GM19455 (cell line): Measurements from ENCODE around the gene EBLN1.
A peak's percentile ranks its signal among the peaks of the same experiment; 100 is the strongest.

ENCODE experiments used
- ATAC-seq: cut with Tn5 transposase; IDR thresholded peaks from one replicate; pipeline ENCODE4 v1.9.1; 2021; ENCODE audit not compliant: unreplicated experiment

Gene EBLN1

DNA sequence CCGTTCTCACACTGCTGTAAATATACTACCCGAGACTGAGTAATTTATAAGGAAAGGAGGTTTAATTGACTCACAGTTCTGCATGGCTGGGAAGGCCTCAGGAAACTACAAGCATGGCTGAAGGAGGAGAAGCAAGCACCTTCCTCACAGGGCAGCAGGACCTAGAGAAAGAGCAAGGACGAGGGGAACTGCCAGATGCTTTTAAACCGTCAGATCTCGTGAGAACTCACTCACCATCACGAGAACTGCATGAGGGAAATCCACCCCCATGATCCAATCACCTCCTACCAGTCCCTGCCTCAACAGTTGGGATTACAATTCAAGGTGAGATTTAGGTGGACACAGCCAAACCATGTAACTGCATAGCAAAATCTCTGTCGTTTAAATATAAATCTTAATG lies at the start of gene EBLN1:
Gene EBLN1 (minus strand): TSS at position 174 of the 400 bp plus-strand sequence. CDS start 8,032 bp downstream, outside the sequence.
- no peak for ATAC-seq

DNA sequence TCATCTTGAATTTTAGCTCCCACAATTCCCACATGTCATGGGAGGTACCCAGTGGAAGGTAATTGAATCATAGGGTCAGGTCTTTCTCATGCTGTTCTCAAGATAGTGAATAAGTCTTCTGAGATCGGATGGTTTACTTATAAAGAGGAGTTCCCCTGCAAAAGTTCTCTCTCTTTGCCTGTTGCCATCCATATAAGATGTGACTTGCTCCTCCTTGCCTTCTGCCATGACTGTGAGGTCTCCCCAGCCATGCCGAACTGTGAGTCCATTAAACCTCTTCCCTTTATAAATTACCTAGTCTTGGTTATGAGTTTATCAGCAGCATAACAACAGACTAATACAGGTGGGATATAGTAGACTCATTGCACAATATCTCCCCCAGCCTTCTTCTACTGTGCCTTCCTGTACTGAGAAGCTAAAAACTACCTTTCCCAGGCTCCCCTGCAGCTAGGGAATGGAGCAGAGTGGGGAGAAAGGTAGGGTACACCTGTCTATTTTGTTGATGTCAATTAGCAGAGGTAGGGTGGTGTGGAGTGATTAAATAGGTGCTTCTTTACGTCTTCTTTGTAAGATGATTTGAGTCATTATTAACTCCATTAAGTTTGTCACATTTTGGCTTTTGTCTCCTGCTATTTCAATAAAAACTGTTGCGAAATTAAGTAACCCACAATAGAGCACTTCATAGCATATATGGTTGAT lies 48.2 kb upstream of the EBLN1 start:
- ATAC-seq: no peak

DNA sequence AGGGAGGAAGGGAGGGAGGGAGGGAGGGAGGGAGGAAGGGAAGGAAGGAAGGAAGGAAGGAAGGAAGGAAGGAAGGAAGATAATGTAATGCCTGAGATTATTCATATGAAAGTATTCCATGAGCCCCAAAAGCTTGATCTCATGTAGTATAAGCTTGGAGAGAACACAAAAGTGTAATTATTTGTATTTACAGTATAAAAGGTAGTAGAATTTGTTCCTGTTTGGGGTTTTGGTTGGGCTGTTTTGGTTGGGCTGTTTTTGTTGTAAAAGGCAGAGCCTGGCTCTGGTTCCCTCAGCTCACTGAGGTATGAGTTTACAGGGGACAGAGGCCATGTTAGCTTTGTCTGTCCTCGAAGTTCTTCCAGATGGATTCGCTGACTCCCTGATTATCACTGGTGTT lies 45.3 kb upstream of the EBLN1 start:
- no peak for ATAC-seq

DNA sequence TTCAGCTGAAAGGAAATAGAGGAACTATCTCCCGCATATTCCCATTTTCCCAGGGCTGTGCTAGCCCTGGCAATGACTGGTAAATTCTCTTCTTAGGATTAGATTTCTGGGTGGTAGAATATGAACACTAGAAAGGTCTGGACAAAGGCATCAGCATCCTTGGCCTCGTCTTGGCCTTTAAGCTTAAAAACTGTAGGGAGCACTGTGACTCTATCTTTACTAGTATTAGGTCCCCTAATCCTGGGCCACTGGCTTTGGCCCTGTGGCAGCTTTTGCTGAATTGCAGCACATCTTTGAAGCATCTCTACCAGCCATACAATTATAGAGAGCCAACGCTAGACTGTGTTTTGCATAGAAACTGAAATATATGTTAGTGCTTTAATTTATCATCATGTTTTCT lies 41.5 kb upstream of the EBLN1 start:
- no peak for ATAC-seq

DNA sequence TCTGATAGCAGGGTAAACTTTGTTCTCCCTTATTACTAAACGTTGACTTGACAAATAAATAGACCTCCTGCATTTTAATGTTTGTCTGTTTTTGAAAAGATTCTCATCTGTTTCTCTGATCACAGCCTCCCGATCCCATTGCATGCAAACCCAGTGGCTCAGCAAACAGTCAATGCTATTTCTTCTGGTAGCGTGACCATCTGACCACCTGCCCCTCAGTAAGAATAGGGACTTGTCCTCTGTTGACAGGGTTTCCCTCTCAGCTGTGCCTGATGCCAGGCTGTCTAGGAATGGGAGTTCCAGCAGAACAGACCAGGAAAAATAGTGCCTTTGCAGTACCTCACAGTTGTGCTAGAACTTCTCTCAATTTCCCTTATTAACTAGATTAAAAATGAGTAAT lies 40.7 kb upstream of the EBLN1 start:
- ATAC-seq: no peak

DNA sequence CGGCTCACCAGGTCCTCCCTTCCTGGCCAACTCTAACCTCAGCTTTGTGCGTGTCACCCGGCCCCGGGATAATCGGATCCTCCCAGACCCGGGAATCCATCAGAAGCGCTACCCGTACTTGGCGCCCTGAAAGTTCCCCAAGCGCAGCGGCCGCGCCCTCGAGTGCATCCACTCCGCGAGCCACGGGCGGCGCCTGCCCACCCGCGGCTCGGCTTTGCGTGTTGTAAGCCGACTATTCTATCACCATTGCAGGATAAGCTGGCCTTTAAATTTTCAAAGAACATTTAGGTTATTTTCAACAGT lies 35.7 kb upstream of the EBLN1 start:
- ATAC-seq: no peak

DNA sequence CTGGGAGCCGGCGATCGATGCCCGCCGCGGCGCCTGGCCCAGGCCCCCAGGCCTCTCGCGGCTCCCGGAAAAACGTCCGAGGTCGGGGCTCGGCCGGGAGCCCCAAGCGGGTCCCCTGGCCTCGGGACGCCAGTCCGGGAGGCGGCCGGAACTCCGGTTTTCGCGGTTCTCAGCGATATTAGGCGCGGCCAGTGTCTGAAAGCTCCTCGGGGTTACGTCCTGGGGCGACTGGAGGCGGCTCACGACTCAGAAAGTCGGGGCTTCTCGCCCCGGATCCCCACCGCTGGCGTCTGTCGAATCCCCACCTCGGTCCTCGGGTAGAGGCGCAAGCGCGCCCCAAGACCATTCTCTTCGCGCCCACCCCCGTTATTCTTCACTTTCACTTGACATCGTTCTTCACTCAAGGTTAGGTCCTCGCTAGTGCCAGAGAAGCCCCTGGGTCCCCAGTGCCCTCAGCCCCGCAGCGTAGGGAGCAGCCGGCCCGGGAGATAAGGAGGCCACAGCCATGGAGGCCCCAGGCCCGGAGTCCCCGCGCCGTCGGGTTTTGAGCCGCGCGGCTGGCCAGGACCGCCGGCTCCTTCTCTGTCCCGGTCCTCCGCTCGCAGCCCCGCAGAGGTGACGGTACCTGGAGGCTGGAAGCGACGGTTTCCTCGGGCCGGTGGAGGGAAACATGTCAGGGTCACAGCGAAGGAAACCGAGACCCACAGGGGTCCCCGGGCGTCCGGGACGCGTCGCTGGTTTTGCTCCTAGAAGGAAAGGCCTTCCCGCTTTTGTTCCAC lies 35.2 kb upstream of the EBLN1 start:
- ATAC-seq: peak; percentile 31

DNA sequence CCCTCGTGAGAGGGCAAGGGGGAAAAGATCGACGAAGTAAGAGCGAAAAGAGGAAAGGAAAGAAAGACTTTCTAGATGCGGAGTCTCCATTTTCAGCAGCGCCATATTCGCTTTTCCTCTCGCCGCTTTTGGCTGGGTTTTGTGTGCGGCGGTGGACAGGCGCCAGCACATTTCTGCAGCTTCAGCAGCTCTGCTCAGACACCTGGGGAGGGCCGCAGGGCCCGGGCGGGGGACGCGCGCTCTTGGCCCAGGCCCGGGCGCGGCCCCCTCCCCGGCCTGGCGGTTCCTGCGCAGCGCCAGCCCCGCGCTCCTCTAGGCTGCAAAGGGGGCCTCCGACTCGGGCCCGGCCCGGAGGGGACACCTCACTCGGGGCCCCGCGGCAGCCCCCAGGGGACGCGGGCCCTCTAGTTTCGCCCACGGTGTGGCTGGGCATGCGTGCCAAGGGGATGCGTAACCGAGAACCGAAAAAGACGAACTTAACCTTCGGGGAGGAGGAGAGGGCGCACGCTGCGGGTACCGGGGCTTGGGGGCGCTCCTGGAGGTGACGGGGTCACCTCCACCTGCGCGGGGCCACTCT lies 34.5 kb upstream of the EBLN1 start:
- ATAC-seq: peak; percentile 50

DNA sequence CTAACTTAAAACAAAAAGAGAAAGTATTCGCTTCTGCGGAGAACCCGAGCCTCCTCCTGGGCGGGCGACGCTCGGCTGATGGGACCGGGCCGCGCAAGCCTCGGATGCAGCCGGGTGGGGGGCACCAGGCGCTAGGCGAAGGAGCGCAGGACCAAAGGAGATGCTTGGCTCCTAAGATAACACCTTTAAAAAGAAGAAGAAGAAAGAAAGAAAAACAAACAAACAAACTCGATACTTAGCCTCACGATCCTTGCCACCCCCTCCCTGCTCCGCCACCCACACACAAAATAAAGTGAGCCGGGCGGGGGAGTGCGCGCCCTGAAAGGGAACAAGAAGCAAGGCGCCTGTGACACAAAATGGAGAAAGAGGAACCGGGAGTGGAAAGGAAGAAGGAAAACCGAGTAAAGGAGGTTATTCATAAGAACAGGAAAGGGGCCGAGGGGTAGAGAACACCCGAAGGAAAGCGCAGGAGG lies 34.0 kb upstream of the EBLN1 start:
- peak; percentile 64 for ATAC-seq

DNA sequence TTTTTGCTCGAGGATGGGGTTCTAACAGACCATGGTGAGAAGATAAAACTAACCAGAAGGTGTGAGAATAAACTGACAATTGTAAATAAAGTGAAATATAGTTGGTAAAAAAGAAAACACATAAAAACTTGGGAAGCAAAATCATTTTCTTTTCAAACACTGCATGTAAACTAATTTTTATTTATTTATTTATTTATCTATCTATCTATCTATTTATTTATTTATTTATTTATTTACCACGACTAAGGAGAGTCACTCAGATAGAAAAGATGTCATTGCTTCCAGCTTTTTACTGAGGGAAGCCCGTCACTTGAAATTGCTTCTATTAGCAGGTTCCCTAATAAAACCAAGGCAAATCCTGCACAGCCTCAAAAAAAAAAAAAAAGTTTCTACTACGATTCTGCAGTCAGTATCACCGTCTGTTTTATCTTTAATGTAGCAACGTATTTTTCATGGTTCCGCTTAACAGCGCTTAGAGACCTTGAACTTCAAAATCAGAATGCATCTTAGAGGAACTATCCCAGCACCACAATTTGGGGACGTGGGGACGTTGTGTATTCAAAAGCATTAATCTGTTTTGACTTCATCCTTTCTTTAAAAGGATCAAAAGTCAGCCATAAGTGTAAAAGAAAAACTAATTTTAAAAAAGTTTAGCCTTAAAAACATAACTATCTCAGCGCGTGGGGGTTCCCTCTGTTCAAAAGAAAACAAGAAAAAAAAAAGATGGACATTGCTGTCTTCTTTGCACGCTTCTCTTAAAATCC lies 33.3 kb upstream of the EBLN1 start:
- ATAC-seq: no peak

DNA sequence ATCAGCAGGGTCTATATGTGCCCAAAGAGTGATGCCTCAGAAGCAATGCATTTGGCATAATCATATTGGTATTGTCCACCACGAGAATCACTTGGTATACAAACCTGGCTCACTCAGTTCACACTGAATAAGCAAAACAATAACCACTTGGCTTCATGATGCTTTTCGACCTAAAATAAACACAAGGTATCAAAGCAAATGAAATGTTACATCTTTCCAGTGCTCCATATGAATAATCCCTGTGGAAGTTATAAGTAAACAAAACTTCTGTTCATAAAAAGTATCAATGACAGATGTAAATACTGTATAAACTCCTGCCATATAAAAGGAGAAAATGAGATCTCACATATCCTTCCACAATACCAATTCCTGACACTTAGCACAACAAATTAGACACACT lies 29.8 kb upstream of the EBLN1 start:
- ATAC-seq: no peak

DNA sequence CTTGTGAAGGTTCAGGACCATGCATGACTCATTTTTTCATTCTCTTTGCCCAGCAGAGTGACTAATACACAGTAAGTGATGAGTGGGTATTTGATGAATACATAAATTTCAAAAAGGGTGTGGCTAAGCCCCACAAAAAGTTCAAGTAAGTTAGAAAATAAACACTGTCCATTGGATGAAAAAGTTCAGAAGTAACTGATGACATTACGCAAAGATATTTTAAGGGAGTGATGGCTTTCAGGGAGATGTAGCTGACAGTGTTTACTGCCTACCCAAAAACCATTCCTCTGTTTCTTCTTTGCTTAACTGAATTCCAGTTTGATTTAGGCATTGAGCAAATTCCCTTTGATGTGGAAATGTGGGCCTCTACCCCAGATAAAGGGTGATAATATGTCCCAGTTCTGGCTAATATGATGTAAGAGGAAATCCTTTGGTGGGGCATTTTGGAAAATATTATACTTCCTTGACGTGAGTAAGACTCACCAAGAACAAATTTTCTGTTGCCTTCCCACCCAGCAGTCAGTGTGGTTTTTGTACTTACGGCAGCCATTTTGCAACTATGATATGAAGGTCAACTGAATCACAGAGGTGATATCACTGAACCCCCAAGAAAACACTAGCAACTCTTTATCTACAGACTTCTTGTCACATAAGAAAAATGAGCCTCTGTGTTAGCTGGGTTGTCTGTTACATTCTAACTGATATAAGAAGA lies 29.0 kb upstream of the EBLN1 start:
- ATAC-seq: no peak

DNA sequence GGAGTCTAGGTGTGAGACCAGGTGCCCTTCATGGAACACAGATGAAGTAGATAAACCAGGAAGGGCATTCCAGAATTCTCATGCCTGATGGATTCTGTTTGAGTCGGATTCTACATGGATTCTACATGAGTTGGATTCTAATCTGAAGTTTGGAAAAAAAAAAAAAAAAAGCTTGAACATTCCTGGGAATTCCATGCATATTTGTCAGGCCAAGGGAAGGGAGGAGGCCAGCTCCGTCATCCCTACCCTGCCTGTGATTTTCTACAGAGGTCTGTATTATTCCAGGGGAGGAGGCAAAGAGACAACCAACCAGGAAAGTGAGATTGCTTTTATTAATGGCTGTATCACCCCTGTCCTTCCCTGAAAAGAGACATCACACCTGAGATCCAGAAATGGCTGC lies 27.8 kb upstream of the EBLN1 start:
- no peak for ATAC-seq

DNA sequence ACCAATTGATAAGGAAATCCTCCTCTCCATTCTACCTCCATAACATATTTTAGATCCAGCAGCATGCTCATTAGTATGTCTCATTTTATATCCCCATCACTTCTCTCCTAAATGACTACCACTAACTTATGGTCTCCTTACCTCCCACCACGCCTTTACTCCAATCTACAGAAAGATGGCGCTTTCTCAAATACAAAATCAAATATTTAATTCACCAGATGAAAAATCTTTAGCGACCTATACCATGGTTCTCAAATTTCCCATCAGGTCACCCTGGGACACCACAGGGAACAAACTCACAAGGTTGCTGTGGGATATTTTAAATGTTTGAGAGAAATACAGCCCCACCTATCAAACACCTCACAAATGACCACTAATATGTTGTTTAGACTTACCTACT lies 27.0 kb upstream of the EBLN1 start:
- ATAC-seq: no peak

DNA sequence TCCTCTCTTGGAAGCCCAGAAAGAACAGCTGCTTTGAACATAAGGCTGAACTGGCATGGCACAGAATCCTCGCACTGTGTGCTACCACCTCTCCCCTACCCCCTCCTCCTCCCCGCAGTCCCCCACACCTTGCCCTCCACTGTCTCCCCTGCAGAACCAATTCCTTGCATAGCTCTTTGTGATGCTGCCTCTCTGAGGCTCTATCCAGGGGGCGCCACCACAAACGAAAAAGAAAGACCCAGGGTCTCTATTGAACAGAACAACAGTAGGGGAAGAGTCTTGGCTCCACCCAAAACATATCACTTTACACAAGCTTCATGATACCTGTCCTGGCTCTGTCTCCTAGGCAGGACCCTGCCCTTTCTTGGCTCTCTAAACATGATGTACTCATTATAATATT lies 26.2 kb upstream of the EBLN1 start:
- ATAC-seq: no peak

DNA sequence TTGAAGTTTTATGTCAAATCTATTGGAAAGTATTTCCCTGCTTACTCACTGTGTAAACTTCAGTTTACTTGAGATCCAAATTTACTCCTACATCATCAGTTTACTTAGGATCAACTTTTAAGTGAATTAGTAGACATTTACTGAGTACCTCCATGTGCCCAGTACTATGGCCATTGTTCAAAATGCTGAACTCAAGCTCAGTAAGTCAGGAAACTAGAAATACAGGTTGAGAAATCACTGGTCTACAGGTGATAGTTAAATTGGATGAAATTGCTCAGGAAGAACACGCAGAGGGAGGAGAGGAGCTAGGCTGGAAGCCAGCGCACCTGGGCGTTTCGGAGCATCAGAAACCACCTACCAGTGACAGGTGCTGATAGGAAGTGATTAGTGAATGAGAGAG lies 25.5 kb upstream of the EBLN1 start:
- ATAC-seq: no peak

DNA sequence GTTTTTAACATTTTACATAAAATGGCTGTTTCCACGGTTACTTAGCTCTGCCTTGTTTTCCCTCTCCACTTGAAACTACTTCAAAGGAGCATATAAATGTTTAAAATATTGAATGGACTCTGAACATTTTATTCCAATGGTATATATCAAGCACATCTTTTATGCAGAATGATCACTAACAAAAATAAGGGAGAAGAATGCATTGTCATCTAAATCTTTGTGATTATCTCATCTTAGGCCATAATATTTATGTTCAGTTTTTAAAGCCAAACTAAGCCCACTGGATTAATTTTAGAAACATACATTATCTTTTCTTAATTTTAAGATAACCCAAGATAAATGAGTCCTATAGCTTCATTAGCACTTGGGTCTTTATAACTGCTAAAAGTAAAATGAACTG lies 13.4 kb upstream of the EBLN1 start:
- no peak for ATAC-seq

DNA sequence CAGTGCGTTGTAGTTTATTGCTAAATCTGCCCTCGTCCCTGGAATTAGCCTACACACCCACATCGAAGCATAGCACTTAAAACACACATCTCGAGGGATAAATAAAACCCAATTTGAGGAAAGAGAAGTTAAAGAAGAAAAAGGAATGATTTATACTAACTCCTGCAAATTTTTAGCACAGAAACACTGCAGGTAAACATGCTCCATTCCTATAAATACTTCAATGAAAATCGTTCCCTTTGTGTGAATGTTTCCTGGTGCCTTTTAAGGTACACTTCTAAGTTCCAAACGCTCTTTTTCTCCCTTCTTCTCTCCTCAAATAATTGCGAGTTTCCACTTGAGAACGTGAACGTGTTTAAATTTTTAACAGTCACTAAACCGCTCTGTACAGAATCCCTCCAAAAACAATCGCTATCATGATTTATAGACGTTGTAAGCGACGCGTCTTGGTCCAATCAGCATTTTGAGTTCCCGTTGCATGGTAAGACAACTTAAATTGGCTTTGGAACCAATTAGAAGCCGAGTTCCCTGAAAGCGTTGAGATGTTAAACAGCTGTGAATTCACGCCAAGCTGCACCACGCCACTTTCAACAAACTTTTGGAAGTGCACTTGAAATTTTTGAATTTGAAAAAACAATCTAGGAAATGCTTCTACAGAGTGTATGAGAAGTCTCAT lies 12.5 kb upstream of the EBLN1 start:
- no peak for ATAC-seq

DNA sequence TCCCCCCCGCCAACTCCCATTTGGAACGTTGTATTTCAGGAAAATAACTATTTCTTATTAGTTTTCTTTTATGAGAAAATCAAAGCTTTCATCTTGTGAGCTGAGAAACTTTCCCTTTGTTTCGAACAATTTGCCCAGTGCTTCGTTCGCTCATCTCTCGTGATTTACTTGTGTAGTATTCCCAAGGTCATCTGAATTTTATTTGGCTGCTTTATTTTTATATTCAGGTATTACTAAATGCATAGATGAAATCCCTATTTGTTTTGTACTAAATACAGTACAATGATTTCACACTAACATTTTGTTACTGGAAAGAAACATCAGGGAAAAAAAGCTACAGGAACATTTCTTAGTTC lies 12.0 kb upstream of the EBLN1 start:
- no peak for ATAC-seq

DNA sequence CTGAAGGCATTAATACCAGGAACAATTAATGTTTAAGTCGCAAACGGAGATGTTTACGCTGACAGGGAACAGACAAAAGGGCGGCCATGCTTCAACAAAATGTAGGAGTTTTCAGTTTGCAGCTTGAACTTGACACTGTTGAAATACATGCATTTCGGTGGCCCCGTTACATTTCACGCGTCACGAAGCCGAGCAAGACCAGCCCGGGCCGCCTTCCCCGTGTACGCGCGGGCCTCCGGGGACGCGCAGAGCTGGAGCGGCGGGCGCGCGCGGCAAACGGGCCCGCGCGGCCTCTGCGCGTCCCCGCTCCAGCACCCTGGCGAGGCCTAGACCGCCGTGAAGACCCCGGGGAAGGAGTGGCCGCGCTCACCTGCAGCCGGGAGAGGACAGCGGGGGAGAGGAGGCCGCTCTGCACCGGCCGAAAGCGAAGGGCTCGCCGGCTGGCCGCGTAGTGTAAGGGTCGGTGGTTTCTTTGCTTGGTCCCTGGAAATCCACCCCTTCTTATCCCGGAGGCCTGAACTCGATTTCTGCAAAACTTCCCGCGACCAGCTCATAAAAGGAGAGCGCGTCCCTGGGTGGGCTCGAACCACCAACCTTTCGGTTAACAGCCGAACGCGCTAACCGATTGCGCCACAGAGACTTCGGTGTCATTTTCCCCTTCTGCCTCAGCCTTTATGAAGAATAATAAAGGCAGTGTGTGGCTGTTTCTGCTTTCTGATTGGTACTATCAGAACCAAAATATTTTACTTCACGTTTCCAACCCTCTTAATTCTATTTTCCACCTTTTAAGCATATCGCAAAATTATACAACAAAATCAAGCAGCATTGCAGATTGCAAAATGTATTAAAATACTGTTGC lies 11.4 kb upstream of the EBLN1 start:
- ATAC-seq: peak; percentile 79
